HepG2 (cell line): Measurements from ENCODE around the gene C12orf56. TPM values are rescaled to one million over a fixed set of nuclear protein-coding genes. Genes with fewer than 3 reads are reported as not detected.

Experiments
- ATAC-seq: fragments of 200-7000 bp; cut with Tn5 transposase; 3 replicates; pipeline ENCODE4 v1.9.1; 2020; ENCODE audit warnings: mild to moderate bottlenecking, moderate library complexity
- BruUV-seq: library from RNA; stranded (reverse); fragments of 400-500 nt; replicated peaks from 2 replicates; lab custom pipeline; 2021; lab: Mats Ljungman, UMichigan
- CTCF ChIA-PET: fragments of 300-600 bp; formaldehyde crosslinking; extraction: SDS; loops from one replicate; lab custom pipeline; 2021; ENCODE audit warnings: low total read pairs, inconsistent platforms, low intra/inter-chr PET ratio; lab: Yijun Ruan, JAX
- POLR2A ChIA-PET: fragments of 350-600 bp; sonication (Branson Sonifier 250); formaldehyde crosslinking; loops from one replicate; lab custom pipeline; 2020; ENCODE audit warnings: antibody characterized with exemption, inconsistent platforms; lab: Yijun Ruan, JAX
- DNase-seq: peaks from one replicate; pipeline ENCODE4 v3.0.0-alpha.2; 2015; ENCODE audit warnings: low spot score
- FAIRE-seq: peaks from 3 replicates; lab custom pipeline; 2011; peaks lifted over from hg19 to GRCh38; lab: Jason Lieb, UNC
- H2AFZ ChIP-seq: one replicate; pipeline ENCODE4 v1.6.1; 2011; ENCODE audit warnings: low read length, inconsistent platforms
- H3K27ac ChIP-seq: fragments of 300-600 bp; 3 replicates; pipeline ENCODE4 v1.8.0; 2011; ENCODE audit warnings: mixed run types, mild to moderate bottlenecking, mixed read lengths, low read length, inconsistent platforms; ENCODE audit not compliant: insufficient read depth; ENCODE audit errors: extremely low read length
- H3K27me3 ChIP-seq, 2 experiments: fragments of 200-600 bp in 1 of 2; 2 replicates in 1 of 2; 3 replicates in 1 of 2; pipeline versions ENCODE4 v1.6.0 to v1.8.0; 2011; ENCODE audit warnings: low read length in 2 of 2, mild to moderate bottlenecking in 2 of 2, moderate library complexity in 2 of 2, inconsistent platforms in 1 of 2; ENCODE audit not compliant: insufficient read depth in 2 of 2, control insufficient read depth in 1 of 2
- H3K36me3 ChIP-seq, 2 experiments: fragments of 200-600 bp in 1 of 2; replicated peaks in 1 of 2; 2 replicates in 1 of 2; 3 replicates in 1 of 2; pipeline versions ENCODE4 v1.5.1 to v1.8.0; 2011; ENCODE audit warnings: low read length in 2 of 2, inconsistent platforms in 1 of 2; ENCODE audit not compliant: insufficient read depth in 2 of 2, control insufficient read depth in 1 of 2
- H3K4me1 ChIP-seq: 2 replicates; pipeline ENCODE4 v1.5.1; 2012; ENCODE audit warnings: low read length, inconsistent platforms; ENCODE audit not compliant: insufficient read depth
- H3K4me2 ChIP-seq: 2 replicates; pipeline ENCODE4 v1.6.0; 2011; ENCODE audit warnings: low read depth, low read length, inconsistent platforms
- H3K4me3 ChIP-seq, 3 experiments: fragments of 200-600 bp in 1 of 3; sonication (generic), shearing (Covaris generic) in 1 of 3; replicated peaks in 1 of 3; 2 replicates each; pipeline ENCODE4 v1.5.1; 2011 to 2016; ENCODE audit warnings: low read length in 3 of 3, inconsistent platforms in 2 of 3, low read depth in 2 of 3, mild to moderate bottlenecking in 2 of 3, control low read depth in 1 of 3, mixed read lengths in 1 of 3; ENCODE audit not compliant: insufficient read depth in 1 of 3
- H3K79me2 ChIP-seq: one replicate; pipeline ENCODE4 v1.6.1; 2011; ENCODE audit warnings: low read length, inconsistent platforms; ENCODE audit not compliant: insufficient read depth
- H3K9ac ChIP-seq: 2 replicates; pipeline ENCODE4 v1.6.0; 2011; ENCODE audit warnings: mild to moderate bottlenecking, low read depth, low read length, inconsistent platforms; ENCODE audit not compliant: insufficient read depth
- H3K9me3 ChIP-seq: 2 replicates; pipeline ENCODE4 v1.5.1; 2012; ENCODE audit warnings: mild to moderate bottlenecking, low read length
- H4K20me1 ChIP-seq: 2 replicates; pipeline ENCODE4 v1.6.0; 2011; ENCODE audit warnings: inconsistent platforms, mild to moderate bottlenecking, low read length, moderate library complexity; ENCODE audit not compliant: insufficient read depth
- CERS6 ChIP-seq: sonication (generic); formaldehyde crosslinking; IDR thresholded peaks from 2 replicates; pipeline ENCODE4 v1.5.0; 2020; ENCODE audit warnings: missing genetic modification reagents
- ERF ChIP-seq: IDR thresholded peaks from 2 replicates; pipeline ENCODE4 v1.6.1; 2018; ENCODE audit warnings: missing biosample characterization, missing genetic modification reagents
- MAFF ChIP-seq: IDR thresholded peaks from 2 replicates; pipeline ENCODE4 v1.6.1; 2011; ENCODE audit warnings: low read depth, low read length, improper control_type of control experiment
- MEIS2 ChIP-seq: sonication (generic); formaldehyde crosslinking; IDR thresholded peaks from 2 replicates; pipeline ENCODE4 v1.9.0; 2021; ENCODE audit warnings: mild to moderate bottlenecking, missing genetic modification reagents
- SRF ChIP-seq: IDR thresholded peaks from 2 replicates; pipeline ENCODE4 v1.6.1; 2011; ENCODE audit warnings: mild to moderate bottlenecking, low read depth, low read length, moderate library complexity
- TP53 ChIP-seq: sonication (generic); formaldehyde crosslinking; conservative IDR thresholded peaks from 2 replicates; pipeline ENCODE4 v1.4.0; 2020; ENCODE audit warnings: missing genetic modification reagents
- ZNF10 ChIP-seq: sonication (generic); formaldehyde crosslinking; IDR thresholded peaks from 2 replicates; pipeline ENCODE4 v1.4.0; 2020; ENCODE audit warnings: mild to moderate bottlenecking, low read depth, missing genetic modification reagents, borderline replicate concordance
- ZNF432 ChIP-seq: sonication (generic); formaldehyde crosslinking; IDR thresholded peaks from 2 replicates; pipeline ENCODE4 v1.5.0; 2020; ENCODE audit warnings: missing genetic modification reagents, mild to moderate bottlenecking, borderline replicate concordance
- ZNF616 ChIP-seq: sonication (generic); formaldehyde crosslinking; IDR thresholded peaks from 2 replicates; pipeline ENCODE4 v1.5.0; 2020; ENCODE audit warnings: low read depth, mild to moderate bottlenecking, missing genetic modification reagents
- WGBS: methylation state at CpG from one replicate; pipeline ENCODE4 v1.1.6; 2017; ENCODE audit warnings: low lambda C conversion rate; 5-methylcytosine and 5-hydroxymethylcytosine counted together
- in situ Hi-C: cut with HindIII; loops from 2 replicates; pipeline ENCODE4 v1.10.0; 2017; ENCODE audit warnings: low pct_unique_long_range_greater_than_20kb; ENCODE audit not compliant: extremely low pct_ligation_motif_present
- intact Hi-C: fragments of 100-400 bp; cut with micrococcal nuclease; formaldehyde crosslinking; loops from one replicate; pipeline ENCODE4 v1.10.0; 2022; ENCODE audit not compliant: unreplicated experiment
- polyA plus RNA-seq, 8 experiments: library from polyadenylated mRNA; depleted of rRNA in 3 of 8; stranded (reverse) in 7 of 8; unstranded in 1 of 8; fragments of >200 nt; fragmentation: Illumina TruSeq in 4 of 8; extraction: Trizol in 4 of 8; gene quantifications; 2 replicates each; pipeline versions ENCODE4 v1.2.1 to v1.2.3, GENCODE V29; 2011 to 2016; ENCODE audit warnings: low read depth in 4 of 8, missing spikeins in 1 of 8, mixed read lengths in 1 of 8; ENCODE audit not compliant: insufficient read depth in 1 of 8
- total RNA-seq, 5 experiments: library from RNA; depleted of rRNA; stranded (reverse); fragments of >200 nt; fragmentation: Illumina TruSeq; extraction: Trizol; gene quantifications; 2 replicates each; pipeline ENCODE4 v1.2.3, GENCODE V29; 2016; ENCODE audit warnings: low read depth in 1 of 5

Gene C12orf56
- total and polyA plus RNA-seq, 2 of the 13 experiments (the other 11 are each of a cell fraction or from before 2014, with no cell fraction given): 0.07 TPM; not detected in 1

GRCh38 chr12:64286521-64286920 is 104.0 kb downstream of the C12orf56 start:
- H3K9me3 ChIP-seq: no peaks in the 10 kb centered on the region
- ChIA-PET CTCF (no interaction called here), POLR2A (no interaction called here)
- no peak overlapping the region for H3K9ac ChIP-seq
- H3K27me3 ChIP-seq: no peaks in the 10 kb centered on the region
- BruUV-seq: no TSS peak
- in situ Hi-C loops (no loop called here), intact Hi-C loops (no loop called here)
- H4K20me1 ChIP-seq: no peaks in the 10 kb centered on the region
- H3K27ac ChIP-seq: no peak overlapping the region
- no peak for TF ChIP-seq CERS6 (CRISPR knock-in tag)
- TF ChIP-seq MAFF: no peak
- no peak for TF ChIP-seq ERF (CRISPR knock-in tag)
- no peak for TF ChIP-seq MEIS2 (CRISPR knock-in tag)
- no peak for TF ChIP-seq SRF
- TF ChIP-seq ZNF616 (CRISPR knock-in tag): no peak
- TF ChIP-seq ZNF10 (CRISPR knock-in tag): no peak
- no peak for TF ChIP-seq ZNF432
- H3K4me3 ChIP-seq: no peak overlapping the region
- 59% methylated on average over 4 of the region's 4 CpGs for WGBS
- FAIRE-seq (no peak), DNase-seq (no peak), ATAC-seq (no peak)
- H2AFZ ChIP-seq: no peak overlapping the region
- no peaks in the 10 kb centered on the region for H3K36me3 ChIP-seq
- H3K4me1 ChIP-seq: no peaks in the 10 kb centered on the region
- no peak overlapping the region for H3K4me2 ChIP-seq
- H3K79me2 ChIP-seq: no peaks in the 10 kb centered on the region

GRCh38 chr12:64284256-64284655 is 106.3 kb downstream of the C12orf56 start:
- Histone ChIP-seq H4K20me1 (no peaks in the 10 kb centered on the region), H3K36me3 (no peaks in the 10 kb centered on the region), H3K4me3 (no peak overlapping the region), H3K27me3 (no peaks in the 10 kb centered on the region), H3K9me3 (no peaks in the 10 kb centered on the region), H3K4me1 (no peaks in the 10 kb centered on the region), H3K79me2 (no peaks in the 10 kb centered on the region), H3K4me2 (no peak overlapping the region), H2AFZ (no peak overlapping the region), H3K27ac (no peak overlapping the region), H3K9ac (no peak overlapping the region)
- POLR2A ChIA-PET: no interaction called here
- BruUV-seq: no TSS peak
- in situ Hi-C loops (no loop called here), intact Hi-C loops (no loop called here)
- WGBS: 50% methylated on average over 4 of the region's 4 CpGs
- TF ChIP-seq TP53: no peak
- CTCF ChIA-PET: no interaction called here
- FAIRE-seq (no peak), DNase-seq (no peak), ATAC-seq (no peak)
